GM11168 (cell line): ENCODE measurements around the gene SUPT6H.

ENCODE experiments used
- in situ Hi-C: fragments of 300-500 bp; cut with MboI; formaldehyde crosslinking; loops from one replicate; pipeline ENCODE4 v1.12.0; 2022; ENCODE audit warnings: low sequenced_read_pairs; ENCODE audit not compliant: unreplicated experiment

Gene SUPT6H

GRCh38 chr17:28661635-28662526 is at the start of gene SUPT6H, which contains the start of gene SDF2:
SUPT6H (plus strand) TSS chr17:28662205; CDS start chr17:28673402, 11,197 bp downstream.
SDF2 (minus strand) TSS chr17:28661906; CDS start chr17:28661876, 30 bp downstream.
- in situ Hi-C loops = no loop called here

DNA sequence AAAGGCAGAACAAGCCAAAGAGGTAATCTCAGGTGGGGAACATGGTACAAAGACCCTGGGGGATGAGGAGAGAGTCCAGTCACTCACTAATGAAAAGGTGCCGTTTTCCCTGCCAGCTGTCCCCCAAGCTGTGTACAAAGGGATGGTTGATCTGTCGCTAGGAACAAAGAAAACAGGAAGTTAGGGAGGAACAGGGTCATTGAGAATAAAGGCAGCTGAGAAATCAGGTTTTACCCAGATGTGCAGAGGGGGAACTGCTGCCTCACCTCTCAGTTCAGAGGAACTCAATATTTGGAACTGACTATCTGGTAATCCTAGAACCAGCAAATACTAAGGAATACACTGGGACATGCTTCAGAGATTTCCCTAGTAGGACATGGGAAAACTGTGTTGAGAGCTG is 49.5 kb upstream of the SUPT6H start:
- in situ Hi-C loops = no loop called here

DNA sequence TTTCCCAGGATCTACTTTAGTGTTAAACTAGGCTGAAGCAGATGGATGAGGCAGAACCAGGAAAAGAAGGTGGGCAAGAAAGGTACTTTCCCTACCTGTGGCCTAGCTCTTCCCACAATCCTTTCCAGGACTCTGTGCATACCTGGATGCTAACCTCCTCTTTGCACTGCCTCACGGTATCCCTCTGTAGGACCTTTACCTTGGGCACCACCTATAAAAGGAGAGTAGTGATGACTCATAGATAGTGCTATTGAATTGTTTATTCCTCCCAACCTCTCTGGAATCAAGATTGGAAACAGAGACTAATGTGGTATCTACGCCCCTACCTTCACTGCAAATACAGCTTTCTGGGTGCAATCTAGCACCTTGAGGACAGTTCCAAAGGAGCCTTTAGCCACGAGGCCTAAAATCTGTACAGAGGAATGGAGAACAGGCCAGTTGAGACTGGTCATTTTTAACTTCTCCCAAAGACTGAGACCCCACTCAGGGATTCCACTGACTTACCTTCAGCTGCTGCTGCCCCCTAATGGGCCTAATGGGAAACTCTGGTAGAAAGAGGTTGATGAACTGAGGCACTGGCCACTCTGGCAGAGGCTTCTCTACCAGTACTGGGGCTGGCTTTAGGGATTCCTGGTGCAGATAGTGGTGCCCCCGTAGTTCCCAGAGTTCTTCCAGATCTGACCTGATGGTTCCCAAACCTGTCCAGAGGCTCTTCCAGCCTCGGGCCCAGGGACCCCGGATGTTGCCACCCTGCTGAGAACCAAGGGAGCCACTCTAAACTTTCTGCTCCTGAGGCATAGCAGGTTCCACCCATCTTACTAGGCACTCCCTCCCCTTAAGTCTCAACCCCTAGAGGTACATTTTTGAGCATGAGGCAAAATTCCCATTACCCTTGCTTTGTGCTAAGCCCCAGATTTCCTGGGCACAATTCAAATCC is 48.8 kb upstream of the SUPT6H start:
- in situ Hi-C loops = no loop called here

DNA sequence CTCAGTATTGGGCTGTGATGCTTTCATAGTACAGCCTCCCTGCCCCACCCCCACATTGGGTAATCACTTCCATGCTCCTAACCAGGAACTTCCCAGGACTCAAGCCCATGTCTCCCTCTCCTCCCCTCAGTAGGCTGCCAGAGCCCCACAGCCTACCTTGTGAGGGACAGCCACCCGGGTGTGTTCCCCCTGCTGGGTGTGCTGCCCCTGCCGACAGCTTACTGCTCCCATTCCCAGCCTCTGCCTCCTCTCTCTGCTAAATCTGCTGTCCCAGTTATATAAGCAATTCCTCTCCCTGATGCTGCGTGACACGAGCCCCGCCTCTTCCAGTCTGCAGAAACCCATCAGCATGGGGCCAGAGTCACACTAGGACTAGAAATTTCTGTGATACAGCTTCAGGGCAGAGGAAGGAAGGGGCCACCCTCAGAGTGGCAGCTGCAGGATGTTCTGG is 48.0 kb upstream of the SUPT6H start, which contains the start of gene RSKR:
RSKR (minus strand) TSS at position 255 of the 451 bp plus-strand sequence; CDS start at position 231, 24 bp downstream.
- in situ Hi-C loops = no loop called here

DNA sequence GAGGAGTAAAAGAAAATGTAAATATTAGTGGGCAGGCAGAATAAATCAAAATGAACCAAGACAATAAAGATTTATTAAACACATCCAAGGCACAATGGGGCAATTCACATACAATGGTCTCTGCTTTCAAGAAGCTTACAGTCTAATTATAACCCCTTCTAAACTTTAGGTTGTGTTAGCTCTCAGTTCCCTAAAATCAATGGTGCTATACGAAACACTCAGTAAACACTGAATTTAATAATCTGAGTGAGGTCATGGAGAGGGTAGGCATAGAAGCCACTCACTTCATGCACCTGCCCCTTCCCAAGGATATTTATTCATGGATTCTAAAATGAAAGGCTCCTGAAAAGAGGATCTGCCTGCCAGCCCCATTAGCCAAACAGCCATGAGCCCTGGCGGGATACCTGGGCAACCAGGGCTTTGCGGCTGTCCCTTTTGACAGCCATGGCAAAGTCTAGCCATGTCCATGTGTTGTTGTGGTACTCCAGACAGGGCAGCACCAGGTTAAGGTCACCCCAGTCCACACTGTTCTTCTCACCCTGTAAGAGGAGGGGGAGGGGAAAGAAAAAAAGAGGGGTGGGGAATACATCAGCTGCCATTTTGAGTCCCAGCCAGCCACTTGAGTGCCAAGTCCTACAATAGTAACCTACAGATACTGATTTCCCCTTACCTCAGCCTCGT is 46.6 kb upstream of the SUPT6H start:
- in situ Hi-C loops = no loop called here

DNA sequence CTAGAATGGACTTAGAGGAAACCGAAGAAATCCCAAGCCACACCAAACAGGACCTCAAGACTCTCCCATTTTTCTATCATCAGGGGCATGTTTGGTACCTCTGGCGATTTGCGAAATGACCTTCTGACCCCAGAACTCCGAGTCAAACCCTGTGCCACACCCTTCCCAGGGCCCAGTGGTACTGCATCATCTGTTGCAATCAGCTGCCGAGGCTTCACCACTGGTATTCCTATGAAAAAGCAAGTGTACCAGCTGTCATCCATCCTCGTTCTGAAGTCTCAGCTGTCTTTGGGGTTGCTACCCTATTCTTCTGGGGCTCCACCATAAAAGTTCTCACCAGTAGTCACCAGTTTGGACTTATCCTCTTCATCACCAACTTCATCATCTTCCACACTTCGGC is 45.7 kb upstream of the SUPT6H start:
- in situ Hi-C loops = no loop called here

DNA sequence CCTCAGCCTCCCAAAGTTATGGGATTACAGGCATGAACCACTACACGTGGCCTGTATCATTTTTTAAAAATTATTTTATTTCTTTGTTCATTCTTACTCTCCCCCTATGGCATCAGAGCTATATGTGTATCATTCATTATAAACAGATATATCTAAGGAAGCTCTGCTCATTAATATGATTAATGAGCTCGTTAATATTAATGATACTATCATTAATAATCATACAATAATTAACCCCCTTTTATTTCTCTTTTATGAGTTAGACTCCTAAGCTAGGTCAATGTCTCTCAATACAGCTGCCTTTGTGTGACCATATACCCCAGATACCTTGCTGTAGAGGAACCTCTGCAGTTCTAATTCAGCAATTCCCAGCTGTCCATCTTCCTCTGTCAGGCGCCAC is 43.5 kb upstream of the SUPT6H start:
- in situ Hi-C loops = no loop called here

DNA sequence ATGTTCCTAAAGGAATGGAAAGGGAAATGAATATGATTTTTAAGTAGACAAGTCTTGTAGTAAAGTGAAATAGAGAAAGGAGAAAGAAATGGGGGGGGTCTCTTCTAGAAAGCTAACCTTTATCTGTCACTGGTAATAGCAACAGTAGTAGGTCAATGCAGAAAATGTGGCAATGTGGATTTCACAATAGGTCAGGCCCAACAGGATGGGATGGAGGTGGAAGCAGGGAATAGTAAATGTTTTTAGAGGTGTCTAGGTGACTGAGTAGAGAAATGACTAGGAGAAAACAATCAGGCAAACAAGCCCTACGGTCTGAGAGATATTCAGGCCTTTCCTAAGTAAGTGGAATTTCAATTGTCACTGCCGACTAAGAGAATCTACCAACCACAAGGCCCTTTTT is 42.0 kb upstream of the SUPT6H start:
- in situ Hi-C loops = no loop called here

GRCh38 chr17:28622186-28622585 is 39.8 kb upstream of the SUPT6H start:
- in situ Hi-C loops = no loop called here

GRCh38 chr17:28623696-28624095 is 38.3 kb upstream of the SUPT6H start:
- in situ Hi-C loops = no loop called here

DNA sequence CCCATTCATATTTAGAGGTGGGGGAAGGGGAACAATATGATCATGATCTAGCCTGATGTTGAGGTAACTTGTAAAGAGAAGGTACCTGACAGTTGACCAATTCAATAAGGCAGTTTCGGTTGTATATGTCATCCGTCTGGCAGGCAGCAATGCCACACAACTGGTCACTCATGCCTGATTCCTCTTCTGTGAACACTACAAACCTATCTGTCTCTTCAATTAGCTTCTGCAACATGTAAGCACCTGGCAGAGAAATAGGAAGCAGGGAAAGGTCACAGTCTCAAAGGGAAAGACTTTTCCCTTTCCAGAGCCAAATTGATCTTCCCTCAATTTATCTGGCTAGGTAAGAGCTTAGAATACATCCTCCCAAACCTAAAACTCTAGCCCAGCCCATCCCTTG is 37.9 kb upstream of the SUPT6H start:
- in situ Hi-C loops = no loop called here

GRCh38 chr17:28626818-28627217 is 35.2 kb upstream of the SUPT6H start:
- in situ Hi-C loops = no loop called here

- in situ Hi-C loops = no loop called here
These were observed 27.7 kb upstream of the SUPT6H start for GRCh38 chr17:28634206-28634865.

DNA sequence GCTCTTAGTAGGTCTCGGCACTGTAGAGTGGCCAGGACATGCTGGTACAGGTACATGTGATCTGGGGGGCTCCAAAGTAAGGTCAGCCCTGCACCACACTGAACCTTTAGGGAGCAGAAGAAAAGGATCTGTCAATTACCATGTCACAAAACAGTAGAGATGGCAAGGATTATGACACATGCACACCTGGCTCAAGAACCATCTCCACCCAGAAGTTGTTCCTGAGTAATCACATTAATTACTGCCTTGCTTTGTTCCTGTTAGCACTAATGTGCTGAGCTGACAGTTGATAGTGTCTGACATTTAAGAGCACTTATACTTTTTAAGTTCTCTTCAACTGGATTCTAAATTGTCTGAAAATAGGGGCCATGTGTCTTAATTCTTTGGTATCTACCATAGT is 26.5 kb upstream of the SUPT6H start:
- in situ Hi-C loops = no loop called here

GRCh38 chr17:28641579-28641978 is 20.4 kb upstream of the SUPT6H start:
- in situ Hi-C loops = no loop called here

DNA sequence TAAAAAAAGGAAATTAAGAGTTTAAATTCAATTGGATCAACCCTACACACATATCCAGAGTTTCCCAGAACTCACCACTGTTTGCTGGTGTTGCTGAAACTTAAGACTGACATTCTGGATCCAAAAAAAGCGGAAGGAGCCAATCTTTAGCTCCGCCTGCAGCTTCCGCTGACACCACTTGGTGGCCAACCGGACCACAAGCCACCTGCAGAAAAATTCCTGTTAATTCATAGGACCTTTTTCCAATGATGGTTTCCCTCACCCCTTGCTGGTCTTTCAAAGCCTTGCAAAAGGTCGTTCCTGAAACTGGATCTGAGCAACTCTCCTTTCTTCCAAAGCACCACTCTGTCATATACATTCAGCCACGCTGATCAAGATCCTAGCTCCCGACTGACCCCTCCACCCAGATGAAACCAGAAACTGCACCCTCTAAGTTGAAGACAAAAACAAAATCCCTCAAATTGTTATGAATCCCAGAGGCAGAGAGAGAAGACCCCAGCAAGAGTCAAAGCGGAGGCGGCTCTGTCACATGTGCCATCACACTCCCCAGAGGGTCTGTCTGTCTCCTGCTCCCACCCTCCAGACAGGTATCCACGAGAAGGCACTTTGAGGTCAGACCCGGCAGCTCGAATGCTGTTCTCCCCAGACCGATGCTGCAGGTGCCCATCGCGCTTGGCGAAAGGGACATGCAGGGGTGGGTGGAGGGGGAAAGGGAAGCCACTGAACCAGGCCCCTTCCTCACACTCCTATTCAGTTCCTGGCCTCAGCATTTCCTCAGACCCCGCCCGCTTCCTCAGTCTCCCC is 17.8 kb upstream of the SUPT6H start:
- in situ Hi-C loops = no loop called here

GRCh38 chr17:28644787-28645575 is 17.0 kb upstream of the SUPT6H start, which contains the start of gene BLTP2:
BLTP2 (minus strand) TSS chr17:28645158; CDS start chr17:28645056, 102 bp downstream.
- in situ Hi-C loops = no loop called here

DNA sequence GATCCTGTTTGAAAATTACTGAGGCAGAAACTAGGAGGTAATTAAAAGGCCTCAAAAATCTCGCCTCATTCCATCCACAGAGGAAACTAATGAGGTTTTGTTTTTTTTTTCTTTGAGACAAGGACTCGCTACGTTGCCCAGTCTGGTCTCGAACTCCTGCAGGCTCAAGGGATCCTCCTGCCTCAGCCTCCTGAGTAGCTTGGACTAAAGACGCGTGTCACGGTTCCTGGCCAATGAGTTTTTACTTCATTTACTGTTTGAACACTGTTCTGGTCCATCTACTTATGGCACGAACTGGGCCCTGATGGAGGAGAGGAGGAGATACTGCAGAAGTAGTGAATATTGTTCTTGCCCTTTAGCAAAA is 16.4 kb upstream of the SUPT6H start:
- in situ Hi-C loops = no loop called here
